DMS 273 (cell line): ENCODE results near the gene HCAR2.
"Not testable (repeated sequence)": the region's sequence is repeated elsewhere in the genome, so short reads cannot be mapped to it uniquely, and the experiment has no call there.

ENCODE experiments used
- DNase-seq: peaks from one replicate; lab custom pipeline; 2025; ENCODE audit not compliant: unreplicated experiment; lab: John Stamatoyannopoulos, UW

Gene HCAR2

DNA sequence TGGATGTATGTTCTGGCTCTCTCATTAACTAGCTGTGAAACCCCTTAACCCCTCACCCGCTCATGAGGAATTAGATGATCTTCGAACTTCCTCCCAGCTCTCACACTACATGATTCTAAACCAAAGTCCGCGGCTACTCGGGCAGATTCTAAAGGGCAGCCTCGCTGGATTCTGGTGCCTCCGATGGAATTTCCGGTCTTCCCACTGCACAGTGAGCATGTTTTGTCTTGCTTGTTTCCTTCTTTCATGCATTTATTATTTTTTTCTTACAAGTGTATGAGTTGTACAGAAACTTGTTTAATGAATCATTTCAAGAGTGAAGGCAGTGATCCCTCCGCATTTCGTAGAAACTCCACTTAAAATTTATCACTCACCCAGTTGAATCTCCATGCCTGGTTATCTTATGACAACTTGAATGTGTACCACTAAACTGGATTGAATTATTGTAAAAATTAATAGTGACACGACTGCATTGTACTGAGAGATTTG lies 17.9 kb upstream of the HCAR2 start:
- DNase-seq = no peak

DNA sequence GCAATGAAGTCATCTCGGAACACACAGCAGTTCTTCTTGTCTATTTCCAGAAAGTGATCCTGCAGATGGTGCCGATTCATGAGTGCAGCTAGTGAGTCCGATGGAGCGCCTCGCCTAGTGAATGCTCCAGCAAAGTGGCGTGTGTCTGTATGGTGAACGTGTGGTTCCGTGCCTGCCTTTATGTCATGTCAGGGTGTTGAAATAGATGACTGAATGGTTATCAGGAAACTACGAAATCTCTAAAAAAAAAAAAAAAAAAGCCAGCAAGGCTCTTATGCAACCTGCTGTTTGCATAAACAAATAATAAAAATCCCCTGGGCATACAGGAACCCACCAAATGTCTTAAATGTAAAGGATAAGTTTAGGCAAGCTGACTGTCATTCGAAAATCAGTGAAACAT lies 13.5 kb upstream of the HCAR2 start, which contains the start of gene HCAR3:
HCAR3 (minus strand) TSS at position 154 of the 400 bp plus-strand sequence; CDS start at position 80, 74 bp downstream.
- DNase-seq = not testable (repeated sequence)

DNA sequence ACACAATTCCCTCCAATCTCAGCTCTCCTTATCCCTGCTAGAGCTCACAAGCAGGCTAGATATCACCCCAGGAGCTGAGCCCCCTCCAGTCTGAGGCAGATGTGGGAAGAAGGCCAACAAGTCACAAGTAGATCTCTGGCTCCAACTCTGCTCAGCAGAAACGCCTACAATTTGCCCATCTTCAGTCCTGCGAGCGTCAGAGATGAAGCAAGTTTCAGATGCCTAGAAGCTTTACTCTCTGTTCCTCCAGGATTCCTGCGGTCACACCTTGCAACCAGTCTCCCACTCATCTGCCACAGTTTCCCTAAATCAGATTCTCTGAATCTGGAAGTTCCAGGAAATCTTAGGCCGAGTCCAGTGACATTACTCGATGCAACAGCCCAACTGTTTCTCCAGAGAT lies 12.1 kb upstream of the HCAR2 start:
- DNase-seq = not testable (repeated sequence)

DNA sequence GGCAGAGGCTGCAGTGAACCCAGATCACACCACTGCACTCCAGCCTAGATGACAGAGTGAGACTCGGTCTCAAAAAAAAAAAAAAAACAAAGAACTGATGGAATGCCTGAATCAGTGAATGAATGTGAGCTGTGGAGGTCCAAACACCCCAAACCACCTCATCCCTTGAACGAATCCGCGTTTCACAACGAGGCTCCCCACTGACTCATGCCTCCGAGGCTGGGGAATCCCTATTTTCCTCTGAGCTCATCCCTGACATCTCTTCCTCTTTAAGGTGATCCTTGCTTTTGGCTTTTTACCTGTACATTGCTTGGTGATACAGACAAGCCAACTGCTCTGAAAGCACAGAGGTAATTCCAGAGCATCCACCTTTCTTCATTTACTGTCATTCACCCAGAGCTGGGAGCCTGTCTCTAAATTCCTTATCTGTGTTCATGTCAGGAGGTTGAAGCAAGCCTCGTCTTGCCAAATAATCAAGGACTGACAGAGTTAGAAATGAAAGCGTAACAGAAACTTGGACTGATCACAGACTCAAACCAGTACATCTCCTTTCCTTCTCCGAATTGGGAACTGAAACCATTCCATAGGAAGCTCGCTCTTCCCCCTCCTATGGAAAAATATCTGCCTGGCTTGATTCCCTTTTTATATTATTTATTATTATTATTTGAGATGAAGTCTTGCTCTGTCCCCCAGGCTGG lies 10.5 kb upstream of the HCAR2 start:
- not testable (repeated sequence) for DNase-seq

DNA sequence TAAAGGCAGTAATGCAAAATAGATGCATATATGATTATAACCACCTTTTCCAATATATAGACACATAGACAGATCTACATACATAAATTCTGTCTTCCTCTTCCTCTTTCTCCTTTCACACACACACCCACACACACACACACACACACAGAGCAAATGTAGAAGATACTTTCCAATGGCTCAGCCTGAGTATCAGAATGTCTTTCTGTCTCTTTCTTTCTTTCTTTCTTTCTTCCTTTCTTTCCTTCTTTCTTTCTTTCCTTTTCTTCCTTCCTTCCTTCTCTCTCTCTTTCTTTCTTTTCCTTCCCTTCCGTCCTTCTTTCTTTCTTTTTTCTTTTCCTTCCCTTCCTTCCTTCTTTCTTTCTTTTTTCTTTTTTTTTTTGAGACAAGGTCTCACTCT lies 8.1 kb upstream of the HCAR2 start:
- not testable (repeated sequence) for DNase-seq

DNA sequence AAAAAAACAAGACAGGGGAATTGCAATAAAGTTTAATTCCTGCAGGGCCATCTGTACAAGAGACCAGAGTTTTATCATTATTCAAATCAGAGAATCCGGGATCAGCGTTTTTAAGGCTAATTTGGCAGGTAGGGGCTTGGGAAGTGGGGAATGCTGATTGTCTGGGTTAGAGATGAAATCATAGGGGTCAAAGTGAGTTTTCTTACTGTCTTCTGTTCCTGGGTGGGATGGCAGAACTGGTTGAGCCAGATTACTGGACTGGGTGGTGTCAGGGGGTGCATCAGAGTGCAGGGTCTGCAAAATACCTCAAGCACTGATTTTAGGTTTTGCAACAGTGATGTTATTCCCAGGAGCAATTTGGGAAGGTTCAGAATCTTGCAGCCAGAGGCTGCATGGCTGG lies 7.2 kb upstream of the HCAR2 start:
- not testable (repeated sequence) for DNase-seq

DNA sequence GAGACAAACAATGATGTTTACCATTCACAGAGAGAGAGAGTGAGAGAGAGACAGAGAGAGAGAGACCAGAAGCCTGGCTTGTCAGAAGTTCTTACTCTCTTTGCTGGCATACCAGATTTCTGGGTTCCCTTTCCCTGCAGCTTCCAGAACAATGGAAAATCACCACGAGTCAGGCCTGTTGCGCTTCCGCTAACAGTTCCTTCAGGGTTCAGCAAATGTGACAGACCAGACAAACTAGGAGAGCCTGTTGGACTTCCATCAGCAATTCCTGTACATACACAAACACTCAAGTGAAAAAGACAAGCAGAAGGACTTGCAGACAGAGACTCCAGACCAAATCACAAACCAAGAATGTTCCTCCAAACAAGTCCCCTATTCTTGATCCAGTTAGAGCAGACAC lies 6.1 kb upstream of the HCAR2 start:
- DNase-seq = not testable (repeated sequence)

DNA sequence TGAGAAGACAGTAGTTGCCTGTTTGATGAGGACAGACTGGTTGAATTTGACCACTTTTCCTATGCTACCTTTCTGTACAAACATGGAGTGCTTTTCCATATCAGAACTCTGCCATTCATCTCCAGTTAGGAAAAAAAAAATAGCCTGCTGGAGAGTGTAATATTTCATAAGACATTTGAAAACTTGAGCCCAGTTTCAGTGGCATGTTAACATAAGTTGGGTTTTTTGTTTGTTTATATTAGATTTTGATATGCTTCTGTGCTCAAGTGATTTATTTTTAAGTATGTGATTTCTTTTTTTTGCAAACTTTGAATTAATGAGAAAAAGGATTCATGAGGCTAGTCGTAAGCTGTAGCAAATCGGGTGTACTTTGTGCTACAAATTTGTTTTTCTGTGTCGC lies 684 bp upstream of the HCAR2 start:
- not testable (repeated sequence) for DNase-seq

DNA sequence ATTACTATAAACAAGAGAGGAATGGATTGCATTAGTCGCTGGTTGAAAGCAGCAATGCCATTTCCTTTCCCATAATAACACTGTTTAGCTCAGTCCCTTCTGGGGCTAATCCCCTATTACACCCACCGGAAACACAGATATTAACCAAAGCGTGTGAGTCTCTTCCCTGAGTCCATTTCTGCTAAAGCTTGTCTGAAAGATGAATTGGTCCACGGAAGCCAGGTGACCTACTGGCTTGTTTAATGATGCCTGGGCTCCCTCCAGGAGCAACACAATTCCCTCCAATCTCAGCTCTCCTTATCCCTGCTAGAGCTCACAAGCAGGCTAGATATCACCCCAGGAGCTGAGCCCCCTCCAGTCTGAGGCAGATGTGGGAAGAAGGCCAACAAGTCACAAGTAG lies 1.7 kb downstream of the HCAR2 start:
- not testable (repeated sequence) for DNase-seq

DNA sequence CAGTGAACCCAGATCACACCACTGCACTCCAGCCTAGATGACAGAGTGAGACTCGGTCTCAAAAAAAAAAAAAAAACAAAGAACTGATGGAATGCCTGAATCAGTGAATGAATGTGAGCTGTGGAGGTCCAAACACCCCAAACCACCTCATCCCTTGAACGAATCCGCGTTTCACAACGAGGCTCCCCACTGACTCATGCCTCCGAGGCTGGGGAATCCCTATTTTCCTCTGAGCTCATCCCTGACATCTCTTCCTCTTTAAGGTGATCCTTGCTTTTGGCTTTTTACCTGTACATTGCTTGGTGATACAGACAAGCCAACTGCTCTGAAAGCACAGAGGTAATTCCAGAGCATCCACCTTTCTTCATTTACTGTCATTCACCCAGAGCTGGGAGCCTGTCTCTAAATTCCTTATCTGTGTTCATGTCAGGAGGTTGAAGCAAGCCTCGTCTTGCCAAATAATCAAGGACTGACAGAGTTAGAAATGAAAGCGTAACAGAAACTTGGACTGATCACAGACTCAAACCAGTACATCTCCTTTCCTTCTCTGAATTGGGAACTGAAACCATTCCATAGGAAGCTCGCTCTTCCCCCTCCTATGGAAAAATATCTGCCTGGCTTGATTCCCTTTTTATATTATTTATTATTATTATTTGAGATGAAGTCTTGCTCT lies 3.0 kb downstream of the HCAR2 start:
- not testable (repeated sequence) for DNase-seq

DNA sequence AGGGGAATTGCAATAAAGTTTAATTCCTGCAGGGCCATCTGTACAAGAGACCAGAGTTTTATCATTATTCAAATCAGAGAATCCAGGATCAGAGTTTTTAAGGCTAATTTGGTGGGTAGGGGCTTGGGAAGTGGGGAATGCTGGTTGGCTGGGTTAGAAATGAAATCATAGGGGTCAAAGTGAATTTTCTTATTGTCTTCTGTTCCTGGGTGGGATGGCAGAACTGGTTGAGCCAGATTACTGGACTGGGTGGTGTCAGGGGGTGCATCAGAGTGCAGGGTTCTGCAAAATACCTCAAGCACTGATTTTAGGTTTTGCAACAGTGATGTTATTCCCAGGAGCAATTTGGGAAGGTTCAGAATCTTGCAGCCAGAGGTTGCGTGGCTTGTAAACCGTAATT lies 6.2 kb downstream of the HCAR2 start:
- not testable (repeated sequence) for DNase-seq

DNA sequence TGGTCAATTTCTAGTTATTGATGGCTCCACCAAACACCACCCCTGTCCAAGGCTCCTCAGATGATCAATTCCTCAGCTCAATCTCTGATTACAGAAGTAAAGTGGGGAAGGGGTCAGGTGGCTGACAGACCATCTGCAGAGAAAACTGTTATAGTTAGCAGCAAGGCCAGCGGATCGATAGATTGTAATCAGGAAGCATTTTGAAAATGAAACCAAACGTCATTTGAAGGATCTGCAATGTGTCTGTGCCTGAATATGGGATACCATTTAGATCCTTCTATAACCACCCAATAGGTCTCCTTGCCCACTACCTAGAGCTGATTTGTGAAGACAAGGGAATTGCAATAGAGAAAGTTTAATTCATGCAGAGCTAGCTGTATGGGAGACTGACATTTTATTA lies 11.6 kb downstream of the HCAR2 start:
- no peak for DNase-seq

DNA sequence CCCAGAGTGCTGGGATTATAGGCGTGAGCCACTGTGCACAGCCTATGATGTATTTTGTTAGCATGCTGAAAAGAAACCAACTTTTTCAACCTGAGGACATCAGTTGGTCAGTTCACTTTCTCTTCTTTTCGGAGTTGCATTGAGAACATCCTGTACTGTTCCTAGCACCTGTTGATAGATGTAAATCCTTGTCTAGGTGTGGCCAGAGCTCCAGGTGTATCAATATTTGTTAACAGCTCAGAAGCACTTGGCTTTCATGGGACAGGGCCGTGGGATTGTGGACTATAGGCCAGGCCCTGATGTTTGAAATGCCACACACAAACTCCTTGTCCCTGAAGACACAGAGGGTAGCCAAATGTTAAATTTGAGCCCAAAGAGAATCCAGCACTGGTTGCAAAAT lies 14.9 kb downstream of the HCAR2 start:
- DNase-seq = no peak

DNA sequence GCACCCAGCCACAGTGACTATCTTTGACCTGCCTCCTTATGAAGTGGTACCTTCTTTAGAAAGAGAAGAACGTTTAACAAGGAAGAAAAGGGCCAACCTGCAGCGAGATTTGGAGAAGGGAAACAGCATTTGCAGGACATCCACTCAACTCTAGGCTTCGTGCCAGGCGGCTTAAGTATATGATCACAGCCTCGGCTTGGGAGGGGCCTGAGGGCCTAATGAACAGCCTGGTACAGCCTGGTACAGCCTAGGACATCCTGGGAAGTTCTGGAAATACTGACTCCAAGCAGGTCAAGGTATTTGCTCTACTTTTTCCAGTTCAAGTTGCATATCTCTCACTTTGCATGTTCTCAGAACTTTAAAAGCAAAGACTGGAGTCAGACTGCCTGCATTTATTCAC lies 16.1 kb downstream of the HCAR2 start:
- peak; percentile 40 for DNase-seq

DNA sequence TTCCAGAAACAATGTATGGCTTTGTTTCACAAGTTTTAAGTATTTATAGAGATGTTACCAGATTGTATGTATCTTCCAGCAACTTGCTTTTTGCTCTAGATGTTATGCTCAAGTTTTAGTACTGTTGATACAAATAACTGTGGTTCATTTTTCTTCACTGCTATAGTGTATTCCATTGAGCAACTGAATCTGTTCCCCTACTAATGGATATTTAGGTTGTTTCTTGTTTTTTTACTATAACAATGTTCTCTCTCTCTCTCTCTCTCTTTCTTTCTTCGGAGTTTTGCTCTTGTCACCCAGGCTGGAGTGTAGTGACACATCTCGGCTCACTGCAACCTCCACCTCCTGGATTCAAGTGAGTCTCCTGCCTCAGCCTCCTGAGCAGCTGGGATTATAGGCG lies 16.6 kb downstream of the HCAR2 start:
- DNase-seq = no peak

DNA sequence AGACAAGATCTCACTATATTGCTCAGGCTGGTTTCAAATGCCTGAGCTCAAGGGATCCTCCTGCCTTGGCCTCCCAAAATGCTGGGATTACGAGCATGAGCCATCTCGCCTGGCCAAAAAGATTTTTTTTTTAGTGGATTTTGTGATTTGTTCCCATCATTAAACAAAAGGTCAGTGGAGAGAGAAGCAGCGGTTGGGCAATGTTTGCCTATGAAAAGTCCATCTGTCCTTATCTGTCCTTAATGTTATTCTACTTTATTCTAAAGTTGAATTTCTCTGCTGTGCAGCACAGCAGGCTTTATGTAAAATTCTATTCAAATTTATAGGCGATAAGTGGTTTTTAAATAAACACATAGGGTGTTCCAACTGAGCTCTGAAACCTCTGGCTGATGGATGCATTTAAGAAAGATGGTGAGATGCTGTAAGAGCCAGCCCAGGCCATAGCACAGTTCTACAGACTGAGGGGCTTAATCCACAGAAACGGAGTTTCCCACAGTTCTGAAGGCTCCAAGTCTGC lies 18.8 kb downstream of the HCAR2 start:
- no peak for DNase-seq

DNA sequence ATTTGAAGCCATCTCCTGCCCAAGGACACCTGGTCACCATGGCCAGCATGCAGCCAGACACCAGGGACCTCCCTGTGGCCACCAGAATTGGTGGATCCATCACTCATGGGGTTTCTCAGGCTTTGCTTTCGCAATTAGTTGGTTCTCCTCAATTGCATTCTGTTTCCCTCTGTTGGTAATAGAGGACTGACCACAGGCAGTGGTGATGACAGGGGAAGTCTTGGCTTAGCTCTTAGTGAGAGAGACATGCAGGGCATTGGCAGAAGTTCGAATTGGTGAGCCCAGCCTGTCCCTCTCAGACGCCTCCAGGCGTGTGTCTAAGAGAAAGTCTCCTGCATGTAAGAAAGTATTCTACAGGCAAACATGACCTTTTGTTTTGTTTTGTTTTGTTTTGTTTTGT lies 21.3 kb downstream of the HCAR2 start:
- DNase-seq = no peak

DNA sequence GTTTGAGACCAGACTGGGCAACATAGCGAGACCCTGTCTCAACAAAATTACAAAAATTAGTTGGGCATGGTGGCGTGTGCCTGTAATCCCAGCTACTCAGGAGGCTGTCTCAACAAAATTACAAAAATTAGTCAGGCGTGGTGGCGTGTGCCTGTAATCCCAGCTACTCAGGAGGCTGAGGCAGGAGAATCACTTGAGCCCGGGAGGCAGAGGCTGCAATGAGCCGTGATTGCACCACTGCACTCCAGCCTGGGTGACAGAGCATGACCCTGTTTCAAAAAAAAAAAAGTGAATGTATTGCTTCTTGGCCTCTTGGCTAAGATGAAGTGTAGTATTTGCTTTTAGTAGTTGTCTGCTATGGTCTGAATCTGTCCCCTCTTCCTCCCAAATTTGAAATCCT lies 22.2 kb downstream of the HCAR2 start:
- not testable (repeated sequence) for DNase-seq

DNA sequence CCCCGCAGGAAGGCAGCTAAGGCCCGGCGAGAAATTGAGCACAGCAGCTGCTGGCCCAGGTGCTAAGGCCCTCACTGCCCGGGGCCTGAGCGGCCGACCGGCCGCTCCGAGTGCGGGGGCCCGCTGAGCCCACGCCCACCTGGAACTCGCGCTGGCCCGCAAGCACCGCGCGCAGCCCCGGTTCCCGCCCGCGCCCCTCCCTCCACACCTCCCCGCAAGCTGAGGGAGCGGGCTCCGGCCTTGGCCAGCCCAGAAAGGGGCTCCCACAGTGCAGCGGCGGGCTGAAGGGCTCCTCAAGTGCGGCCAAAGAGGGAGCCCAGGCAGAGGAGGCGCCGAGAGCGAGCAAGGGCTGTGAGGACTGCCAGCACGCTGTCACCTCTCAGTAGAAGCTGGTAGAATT lies 26.4 kb downstream of the HCAR2 start:
- not testable (repeated sequence) for DNase-seq

DNA sequence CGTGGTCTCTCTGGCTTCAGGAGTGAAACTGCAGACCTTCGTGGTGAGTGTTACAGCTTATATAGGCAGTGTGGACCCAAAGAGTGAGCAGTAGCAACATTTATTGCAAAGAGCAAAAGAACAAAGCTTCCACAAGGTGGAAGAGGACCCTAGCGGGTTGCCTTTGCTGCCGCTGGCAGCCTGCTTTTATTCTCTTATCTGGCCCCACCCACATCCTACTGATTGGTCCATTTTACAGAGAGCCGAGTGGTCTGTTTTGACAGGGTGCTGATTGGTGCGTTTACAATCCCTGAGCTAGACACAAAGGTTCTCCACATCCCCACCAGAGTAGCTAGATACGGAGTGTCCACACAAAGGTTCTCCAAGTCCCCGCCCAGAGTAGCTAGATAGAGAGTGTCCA lies 27.1 kb downstream of the HCAR2 start:
- DNase-seq = not testable (repeated sequence)

DNA sequence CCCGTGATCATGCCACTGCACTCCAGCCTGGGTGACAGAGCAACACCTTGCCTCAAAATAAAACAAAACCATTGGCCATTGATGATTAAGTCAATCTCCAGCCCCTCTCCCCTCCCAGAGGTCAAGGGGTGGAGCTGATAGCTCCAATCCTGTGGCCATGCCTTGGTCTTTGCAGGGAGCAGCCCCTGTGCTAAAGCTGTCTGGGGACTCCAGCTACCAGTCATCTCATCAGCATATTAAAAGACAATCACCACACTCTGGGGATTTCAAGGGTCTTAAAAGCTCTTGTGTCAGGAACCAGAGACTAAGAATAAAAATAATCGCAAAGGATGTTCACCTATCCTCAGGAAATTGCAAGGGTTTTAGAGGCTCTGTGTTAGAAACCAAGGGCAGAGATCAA lies 30.6 kb downstream of the HCAR2 start:
- no peak for DNase-seq

DNA sequence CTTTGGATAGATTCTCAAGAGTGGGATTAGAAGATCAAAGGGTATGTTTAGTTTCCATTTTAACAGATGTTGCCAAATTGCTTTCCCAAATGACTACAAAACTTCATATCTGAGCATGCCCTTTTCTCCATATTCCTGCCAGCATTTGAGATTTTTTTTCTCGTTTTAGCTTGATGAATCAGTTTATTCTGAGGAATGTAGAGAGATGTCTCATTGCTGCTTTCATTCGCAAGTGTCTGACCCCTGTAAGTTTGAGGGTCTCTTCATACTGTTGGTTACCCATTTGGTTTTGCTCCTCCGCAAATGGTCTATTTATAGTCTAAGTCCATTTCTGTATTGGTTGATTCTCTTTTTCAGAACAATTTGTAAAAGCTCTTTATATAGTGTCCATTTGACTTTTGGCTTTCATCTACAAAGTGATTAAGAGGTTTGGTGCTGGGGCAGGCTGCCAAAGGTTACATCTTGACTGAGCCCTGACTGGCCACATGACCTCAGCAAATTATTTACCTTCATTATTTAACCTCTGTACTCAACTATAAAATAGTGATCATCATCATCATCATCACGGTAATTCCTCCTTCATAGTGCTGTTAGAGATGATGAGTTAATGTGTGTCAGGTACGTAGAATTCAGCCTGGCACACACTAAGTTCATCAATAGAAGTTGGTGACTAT lies 33.6 kb downstream of the HCAR2 start:
- DNase-seq = no peak
